C4-2B (cell line): ENCODE measurements around the gene EML6.

ENCODE experiments used
- H3K27ac ChIP-seq: fragments of 450-650 bp; 2 replicates; pipeline ENCODE4 v1.5.1; 2017
- CTCF ChIP-seq: fragments of 450-650 bp; conservative IDR thresholded peaks from 2 replicates; pipeline ENCODE4 v1.5.1; 2017; ENCODE audit warnings: mild to moderate bottlenecking
- ZFX ChIP-seq: fragments of 450-650 bp; IDR thresholded peaks from 2 replicates; pipeline ENCODE4 v1.6.1; 2017

Gene EML6

GRCh38 chr2:54925022-54925421 lies 201.6 kb downstream of the EML6 start:
- H3K27ac ChIP-seq = no peak overlapping the region
- TF ChIP-seq ZFX (no peak), CTCF (no peak)

GRCh38 chr2:54927085-54927750 lies 203.8 kb downstream of the EML6 start:
- TF ChIP-seq CTCF = no peak
- TF ChIP-seq ZFX = no peak
- no peak overlapping the region for H3K27ac ChIP-seq

GRCh38 chr2:54927751-54928615 lies 204.5 kb downstream of the EML6 start:
- TF ChIP-seq ZFX (no peak), CTCF (no peak)
- H3K27ac ChIP-seq = no peak overlapping the region

- H3K27ac ChIP-seq = no peak overlapping the region
- TF ChIP-seq CTCF (no peak), ZFX (no peak)
Observed at GRCh38 chr2:54928719-54929118, 205.3 kb downstream of the EML6 start.

GRCh38 chr2:54931473-54931872 lies 208.0 kb downstream of the EML6 start:
- no peak overlapping the region for H3K27ac ChIP-seq
- no peak for TF ChIP-seq ZFX
- TF ChIP-seq CTCF = no peak

- no peak overlapping the region for H3K27ac ChIP-seq
- TF ChIP-seq CTCF (no peak), ZFX (no peak)
Observed at GRCh38 chr2:54935389-54935788, 211.9 kb downstream of the EML6 start.

- no peak for TF ChIP-seq ZFX
- TF ChIP-seq CTCF = no peak
- H3K27ac ChIP-seq = no peak overlapping the region
Observed at GRCh38 chr2:54936766-54937165, 213.3 kb downstream of the EML6 start.
